GM12878 (cell line): ENCODE measurements around the gene SLC29A2. TPM values are rescaled to one million over a fixed set of nuclear protein-coding genes. Genes with fewer than 3 reads are reported as not detected.

ENCODE experiments used
- ATAC-seq: fragments of 200-7000 bp; cut with Tn5 transposase; 3 replicates; pipeline ENCODE4 v1.9.1; 2020; ENCODE audit warnings: mild to moderate bottlenecking, moderate library complexity
- BruUV-seq: library from RNA; stranded (reverse); fragments of 400-500 nt; replicated peaks from 2 replicates; lab custom pipeline; 2021; lab: Mats Ljungman, UMichigan
- CTCF ChIA-PET: fragments of 300-600 bp; sonication (Branson Sonifier 250); formaldehyde crosslinking; extraction: SDS; loops from one replicate; lab custom pipeline; 2021; ENCODE audit warnings: inconsistent platforms; lab: Yijun Ruan, JAX
- POLR2A ChIA-PET: fragments of 350-600 bp; formaldehyde crosslinking; extraction: SDS; loops from one replicate; lab custom pipeline; 2021; ENCODE audit warnings: inconsistent platforms; lab: Charles Lee
- RAD21 ChIA-PET: fragments of 300-600 bp; sonication (Branson Sonifier 250); formaldehyde crosslinking; loops from one replicate; lab custom pipeline; 2023; ENCODE audit warnings: antibody characterized with exemption; ENCODE audit not compliant: unreplicated experiment; lab: Charles Lee
- SMC1A ChIA-PET: fragments of 300-600 bp; sonication (Branson Sonifier 250); formaldehyde crosslinking; loops from one replicate; lab custom pipeline; 2023; ENCODE audit not compliant: unreplicated experiment, uncharacterized antibody; lab: Charles Lee
- DNase-seq: peaks from one replicate; pipeline ENCODE4 v3.0.0-alpha.2; 2011; ENCODE audit warnings: low read depth, low spot score
- FAIRE-seq: peaks from 3 replicates; lab custom pipeline; 2011; peaks lifted over from hg19 to GRCh38; lab: Jason Lieb, UNC
- H2AFZ ChIP-seq: 2 replicates; pipeline ENCODE4 v1.6.0; 2011; ENCODE audit warnings: low read depth, low read length, control low read depth; ENCODE audit not compliant: control insufficient read depth
- H3K27ac ChIP-seq: 2 replicates; pipeline ENCODE4 v1.5.1; 2011; ENCODE audit warnings: control low read depth; ENCODE audit not compliant: control insufficient read depth, insufficient read depth
- H3K27me3 ChIP-seq, 2 experiments: replicated peaks in 1 of 2; 2 replicates each; pipeline versions ENCODE4 v1.6.0 to v1.6.1; 2011; ENCODE audit warnings: low read length in 1 of 2; ENCODE audit not compliant: control insufficient read depth in 2 of 2, insufficient read depth in 2 of 2
- H3K36me3 ChIP-seq, 2 experiments: 2 replicates each; pipeline ENCODE4 v1.5.1; 2011; ENCODE audit warnings: low read length in 1 of 2; ENCODE audit not compliant: control insufficient read depth in 2 of 2, insufficient read depth in 2 of 2
- H3K4me1 ChIP-seq: 2 replicates; pipeline ENCODE4 v1.6.1; 2011; ENCODE audit warnings: mild to moderate bottlenecking, low read length, moderate library complexity, mixed read lengths; ENCODE audit not compliant: control insufficient read depth, insufficient read depth
- H3K4me2 ChIP-seq: 2 replicates; pipeline ENCODE4 v1.6.0; 2011; ENCODE audit warnings: control low read depth; ENCODE audit not compliant: control insufficient read depth, insufficient read depth
- H3K4me3 ChIP-seq: fragments of 200-600 bp; sonication (generic); 2 replicates; pipeline ENCODE4 v1.5.1; 2016
- H3K79me2 ChIP-seq: 2 replicates; pipeline ENCODE4 v1.6.0; 2011; ENCODE audit warnings: low read length; ENCODE audit not compliant: control insufficient read depth, insufficient read depth
- H3K9ac ChIP-seq: 2 replicates; pipeline ENCODE4 v1.8.0; 2011; ENCODE audit warnings: low read length, control low read depth, mixed read lengths; ENCODE audit not compliant: control insufficient read depth, insufficient read depth
- H3K9me3 ChIP-seq: replicated peaks from 3 replicates; pipeline ENCODE4 v1.5.1; 2011; ENCODE audit warnings: mild to moderate bottlenecking, low read length; ENCODE audit not compliant: control insufficient read depth, insufficient read depth
- H4K20me1 ChIP-seq: 2 replicates; pipeline ENCODE4 v1.6.0; 2011; ENCODE audit not compliant: control insufficient read depth, insufficient read depth
- BCL11A ChIP-seq: IDR thresholded peaks from 2 replicates; pipeline ENCODE4 v1.6.1; 2011; ENCODE audit warnings: low read depth, low read length
- HDGF ChIP-seq: fragments of 450-650 bp; IDR thresholded peaks from 2 replicates; pipeline ENCODE4 v1.6.1; 2016; ENCODE audit warnings: antibody characterized with exemption
- PAX5 ChIP-seq: IDR thresholded peaks from 2 replicates; pipeline ENCODE4 v1.6.1; 2011; ENCODE audit warnings: low read depth, low read length, borderline replicate concordance
- POLR2AphosphoS5 ChIP-seq: IDR thresholded peaks from 2 replicates; pipeline ENCODE4 v1.6.1; 2011; ENCODE audit warnings: mild to moderate bottlenecking, low read length, inconsistent platforms
- RAD21 ChIP-seq: IDR thresholded peaks from 2 replicates; pipeline ENCODE4 v1.6.1; 2011; ENCODE audit warnings: mild to moderate bottlenecking, low read depth, low read length, moderate library complexity; ENCODE audit not compliant: insufficient read depth
- RCOR1 ChIP-seq: conservative IDR thresholded peaks from 2 replicates; pipeline ENCODE4 v1.6.1; 2012; ENCODE audit warnings: low read depth, low read length, improper control_type of control experiment
- SKIL ChIP-seq: fragments of 450-650 bp; IDR thresholded peaks from 2 replicates; pipeline ENCODE4 v1.6.1; 2017; ENCODE audit warnings: mild to moderate bottlenecking, low read depth, inconsistent platforms; ENCODE audit not compliant: poor library complexity, severe bottlenecking
- TBL1XR1 ChIP-seq: IDR thresholded peaks from 2 replicates; pipeline ENCODE4 v1.6.1; 2012; ENCODE audit warnings: low read depth, low read length, improper control_type of control experiment
- WGBS: methylation state at CpG from one replicate; pipeline ENCODE4 v1.1.6; 2016; ENCODE audit warnings: low lambda C conversion rate; ENCODE audit not compliant: insufficient replicate concordance, insufficient coverage; ENCODE audit errors: missing lambda C conversion rate; 5-methylcytosine and 5-hydroxymethylcytosine counted together
- in situ Hi-C: fragments of 300-500 bp; cut with MboI; formaldehyde crosslinking; loops from 9 replicates; pipeline ENCODE4 v1.14.3; 2018; ENCODE audit warnings: mixed read lengths
- intact Hi-C: fragments of 100-400 bp; cut with micrococcal nuclease; formaldehyde crosslinking; loops from one replicate; pipeline ENCODE4 v1.14.2; 2022; ENCODE audit not compliant: unreplicated experiment
- polyA plus RNA-seq, 11 experiments: library from polyadenylated mRNA; depleted of rRNA in 4 of 11; unstranded in 6 of 11; stranded (reverse) in 5 of 11; fragments of >200 nt; fragmentation: Nextera tagmentation in 4 of 11; fragmentation: Illumina TruSeq in 1 of 11; extraction: Ambion mirVana in 4 of 11; extraction: Trizol in 1 of 11; gene quantifications; 1 replicate in 1 of 11; 2 replicates in 10 of 11; pipeline versions ENCODE4 v1.2.1 to v1.2.3, GENCODE V29; 2011 to 2016; ENCODE audit warnings: inconsistent platforms in 2 of 11, missing spikeins in 2 of 11, low read depth in 1 of 11
- total RNA-seq, 4 experiments: library from RNA; depleted of rRNA in 3 of 4; stranded (reverse); fragments of >200 nt in 3 of 4; fragmentation: Illumina TruSeq in 1 of 4; extraction: Trizol in 1 of 4; gene quantifications; 2 replicates each; pipeline versions ENCODE4 v1.2.1 to v1.2.3, GENCODE V29; 2013 to 2021

The SLC29A2 gene
- total and polyA plus RNA-seq, 10 of the 15 experiments (the other 5 are each of a cell fraction or from before 2014, with no cell fraction given) = 0.27 to 7.5 (median 2.2) TPM

- TF ChIP-seq BCL11A (no peak), PAX5 (no peak), POLR2AphosphoS5 (no peak), RCOR1 (no peak), TBL1XR1 (no peak), SKIL (no peak), HDGF (no peak), RAD21 (no peak)
- in situ Hi-C loops = no loop called here
- peaks cover 18% of the 10 kb centered on the region for H3K4me1 ChIP-seq
Observed at GRCh38 chr11:66315498-66315885, 56.1 kb downstream of the SLC29A2 start.

More at GRCh38 chr11:66315498-66315885, 56.1 kb downstream of the SLC29A2 start:
- ChIA-PET RAD21 (no interaction called here), POLR2A (no interaction called here), SMC1A (interaction anchor here (0.7 kb wide), 1 partner anchor 14 kb away, joined by 3 read pairs; no protein-coding TSS in a partner anchor), CTCF (interaction anchor here (0.9 kb wide), 1 partner anchor 71 kb away, joined by 3 read pairs; no protein-coding TSS in a partner anchor)
- H3K27me3 ChIP-seq = no peaks in the 10 kb centered on the region; a peak in 1 of 4 replicates
- intact Hi-C loops = no loop called here
- H3K9ac ChIP-seq = no peak overlapping the region
- H3K4me3 ChIP-seq = no peak overlapping the region
- no peaks in the 10 kb centered on the region for H3K79me2 ChIP-seq
- BruUV-seq = no TSS peak
- no peaks in the 10 kb centered on the region for H3K36me3 ChIP-seq
- no peak for FAIRE-seq
- H2AFZ ChIP-seq = no peak overlapping the region
- H3K27ac ChIP-seq = no peak overlapping the region
- no peaks in the 10 kb centered on the region for H4K20me1 ChIP-seq
- no peak for DNase-seq
- no peak for ATAC-seq
- H3K4me2 ChIP-seq = no peak overlapping the region
- 68% methylated on average over 14 of the region's 14 CpGs for WGBS
- H3K9me3 ChIP-seq = no peaks in the 10 kb centered on the region; the same call in 2 of the 3 replicates
